H9 (cell line): ENCODE data around the gene DDX39A. TPM values are rescaled to one million over a fixed set of nuclear protein-coding genes. Genes with fewer than 3 reads are reported as not detected.

Experiments used
- DNase-seq: peaks from one replicate; pipeline ENCODE4 v3.0.0-alpha.2; 2017
- H2AFZ ChIP-seq: one replicate; pipeline ENCODE4 v1.6.1; 2013; ENCODE audit warnings: mild to moderate bottlenecking, low read length, control low read depth, moderate library complexity
- H2AK5ac ChIP-seq: 2 replicates; pipeline ENCODE4 v1.6.1; 2013; ENCODE audit warnings: low read length, control low read depth, mixed read lengths; ENCODE audit not compliant: insufficient read length
- H2BK120ac ChIP-seq: one replicate; pipeline ENCODE4 v1.6.1; 2013; ENCODE audit warnings: low read depth, mild to moderate bottlenecking, low read length, control low read depth, inconsistent platforms; ENCODE audit not compliant: poor library complexity, severe bottlenecking
- H2BK12ac ChIP-seq: 2 replicates; pipeline ENCODE4 v1.6.1; 2013; ENCODE audit warnings: low read length, control low read depth, mixed read lengths, low read depth; ENCODE audit not compliant: insufficient read length
- H2BK15ac ChIP-seq: 2 replicates; pipeline ENCODE4 v1.6.1; 2013; ENCODE audit warnings: low read depth, low read length, control low read depth
- H2BK20ac ChIP-seq: one replicate; pipeline ENCODE4 v1.6.1; 2013; ENCODE audit warnings: low read depth, mild to moderate bottlenecking, low read length, control low read depth, inconsistent platforms; ENCODE audit not compliant: poor library complexity, severe bottlenecking
- H2BK5ac ChIP-seq: 2 replicates; pipeline ENCODE4 v1.6.1; 2013; ENCODE audit warnings: low read length, control low read depth, mixed read lengths; ENCODE audit not compliant: insufficient read length
- H3K14ac ChIP-seq: 2 replicates; pipeline ENCODE4 v1.6.1; 2013; ENCODE audit warnings: low read length, control low read depth; ENCODE audit not compliant: insufficient read depth
- H3K18ac ChIP-seq: 2 replicates; pipeline ENCODE4 v1.6.1; 2013; ENCODE audit warnings: low read depth, mild to moderate bottlenecking, mixed read lengths, low read length, control low read depth; ENCODE audit not compliant: insufficient read length
- H3K23ac ChIP-seq: 2 replicates; pipeline ENCODE4 v1.6.1; 2013; ENCODE audit warnings: low read length, control low read depth, mixed read lengths, low read depth; ENCODE audit not compliant: insufficient read length
- H3K23me2 ChIP-seq: 2 replicates; pipeline ENCODE4 v1.6.1; 2013; ENCODE audit warnings: low read depth, mild to moderate bottlenecking, mixed read lengths, low read length, control low read depth; ENCODE audit not compliant: insufficient read length, poor library complexity, severe bottlenecking
- H3K27ac ChIP-seq: 2 replicates; pipeline ENCODE4 v1.5.1; 2013; ENCODE audit warnings: low read length, control low read depth, mixed read lengths, low read depth; ENCODE audit not compliant: insufficient read length
- H3K27me3 ChIP-seq: 2 replicates; pipeline ENCODE4 v1.6.1; 2013; ENCODE audit warnings: low read length, control low read depth, inconsistent platforms; ENCODE audit not compliant: insufficient read depth
- H3K4ac ChIP-seq: 2 replicates; pipeline ENCODE4 v1.6.1; 2013; ENCODE audit warnings: low read depth, mild to moderate bottlenecking, control low read depth, inconsistent platforms, low read length, moderate library complexity
- H3K4me1 ChIP-seq: 2 replicates; pipeline ENCODE4 v1.6.1; 2013; ENCODE audit warnings: low read length, control low read depth, inconsistent platforms; ENCODE audit not compliant: insufficient read depth
- H3K4me2 ChIP-seq: 2 replicates; pipeline ENCODE4 v1.6.1; 2013; ENCODE audit warnings: low read length, control low read depth, mixed read lengths; ENCODE audit not compliant: insufficient read length, insufficient read depth
- H3K56ac ChIP-seq: 2 replicates; pipeline ENCODE4 v1.6.1; 2013; ENCODE audit warnings: low read depth, mild to moderate bottlenecking, mixed read lengths, low read length, control low read depth; ENCODE audit not compliant: insufficient read length
- H3K79me1 ChIP-seq: 2 replicates; pipeline ENCODE4 v1.6.1; 2013; ENCODE audit warnings: low read depth, mild to moderate bottlenecking, moderate library complexity, low read length, control low read depth, inconsistent platforms; ENCODE audit not compliant: insufficient read depth, poor library complexity, severe bottlenecking
- H3K79me2 ChIP-seq: 2 replicates; pipeline ENCODE4 v1.6.1; 2013; ENCODE audit warnings: low read length, control low read depth, inconsistent platforms; ENCODE audit not compliant: insufficient read depth
- H3K9ac ChIP-seq: 2 replicates; pipeline ENCODE4 v1.6.1; 2013; ENCODE audit warnings: low read length, control low read depth, mixed read lengths; ENCODE audit not compliant: insufficient read length; ENCODE audit errors: extremely low read depth
- H3K9me3 ChIP-seq: one replicate; pipeline ENCODE4 v1.6.1; 2013; ENCODE audit warnings: low read depth, low read length, inconsistent platforms; ENCODE audit not compliant: control insufficient read depth
- H3T11ph ChIP-seq: one replicate; pipeline ENCODE4 v1.6.1; 2013; ENCODE audit warnings: mild to moderate bottlenecking, low read length, control low read depth, inconsistent platforms
- H4K20me1 ChIP-seq: one replicate; pipeline ENCODE4 v1.6.1; 2013; ENCODE audit not compliant: control insufficient read depth, insufficient read length, insufficient read depth
- H4K5ac ChIP-seq: 2 replicates; pipeline ENCODE4 v1.6.1; 2013; ENCODE audit warnings: low read depth, mild to moderate bottlenecking, mixed read lengths, low read length, control low read depth; ENCODE audit not compliant: insufficient read length
- H4K8ac ChIP-seq: replicated peaks from 2 replicates; pipeline ENCODE4 v1.6.1; 2013; ENCODE audit warnings: low read length, control low read depth, mixed read lengths, low read depth; ENCODE audit not compliant: insufficient read length
- H4K91ac ChIP-seq: 2 replicates; pipeline ENCODE4 v1.6.1; 2013; ENCODE audit warnings: low read depth, mild to moderate bottlenecking, moderate library complexity, mixed read lengths, low read length, control low read depth; ENCODE audit not compliant: insufficient read length
- H3K27ac Mint-ChIP-seq, 3 experiments: 2 replicates in 2 of 3; 3 replicates in 1 of 3; pipeline ENCODE4 v1.8.0; 2020 to 2021; ENCODE audit warnings: mixed read lengths in 3 of 3, mild to moderate bottlenecking in 1 of 3, moderate library complexity in 1 of 3
- H3K27me3 Mint-ChIP-seq: 2 replicates; pipeline ENCODE4 v1.8.0; 2021; ENCODE audit warnings: low read depth, mild to moderate bottlenecking, moderate library complexity, mixed read lengths
- H3K36me3 Mint-ChIP-seq, 3 experiments: 2 replicates in 2 of 3; 3 replicates in 1 of 3; pipeline ENCODE4 v1.8.0; 2020 to 2021; ENCODE audit warnings: low read depth in 3 of 3, mixed read lengths in 3 of 3; ENCODE audit not compliant: insufficient read depth in 1 of 3
- H3K4me1 Mint-ChIP-seq, 2 experiments: 2 replicates each; pipeline ENCODE4 v1.8.0; 2020; ENCODE audit warnings: mixed read lengths in 2 of 2
- H3K4me3 Mint-ChIP-seq, 2 experiments: 2 replicates in 1 of 2; 3 replicates in 1 of 2; pipeline ENCODE4 v1.8.0; 2020 to 2021; ENCODE audit warnings: mild to moderate bottlenecking in 2 of 2, mixed read lengths in 2 of 2, moderate library complexity in 1 of 2
- H3K9me3 Mint-ChIP-seq, 2 experiments: 2 replicates in 1 of 2; 3 replicates in 1 of 2; pipeline ENCODE4 v1.8.0; 2020; ENCODE audit warnings: mild to moderate bottlenecking in 2 of 2, mixed read lengths in 2 of 2, moderate library complexity in 1 of 2
- WGBS: extraction: QIAGEN DNeasy Blood & Tissue Kit; methylation state at CpG from one replicate; pipeline ENCODE4 v1.1.7; 2013; ENCODE audit warnings: missing lambda C conversion rate, low lambda C conversion rate, mixed read lengths; ENCODE audit not compliant: insufficient read length; ENCODE audit errors: extremely low coverage; 5-methylcytosine and 5-hydroxymethylcytosine counted together
- total RNA-seq: library from RNA; stranded (reverse); gene quantifications from 2 replicates; pipeline ENCODE4 v1.2.1, GENCODE V29; 2021
- TF ChIP-seq, protein P1 (sequence below): fragments of 200-600 bp; sonication (generic); conservative IDR thresholded peaks from 3 replicates; pipeline ENCODE4 v1.8.0; 2021; ENCODE audit warnings: antibody characterized with exemption, mild to moderate bottlenecking

DDX39A gene
- total RNA-seq, 1 experiment from 2014 or later = 137 TPM

DNA sequence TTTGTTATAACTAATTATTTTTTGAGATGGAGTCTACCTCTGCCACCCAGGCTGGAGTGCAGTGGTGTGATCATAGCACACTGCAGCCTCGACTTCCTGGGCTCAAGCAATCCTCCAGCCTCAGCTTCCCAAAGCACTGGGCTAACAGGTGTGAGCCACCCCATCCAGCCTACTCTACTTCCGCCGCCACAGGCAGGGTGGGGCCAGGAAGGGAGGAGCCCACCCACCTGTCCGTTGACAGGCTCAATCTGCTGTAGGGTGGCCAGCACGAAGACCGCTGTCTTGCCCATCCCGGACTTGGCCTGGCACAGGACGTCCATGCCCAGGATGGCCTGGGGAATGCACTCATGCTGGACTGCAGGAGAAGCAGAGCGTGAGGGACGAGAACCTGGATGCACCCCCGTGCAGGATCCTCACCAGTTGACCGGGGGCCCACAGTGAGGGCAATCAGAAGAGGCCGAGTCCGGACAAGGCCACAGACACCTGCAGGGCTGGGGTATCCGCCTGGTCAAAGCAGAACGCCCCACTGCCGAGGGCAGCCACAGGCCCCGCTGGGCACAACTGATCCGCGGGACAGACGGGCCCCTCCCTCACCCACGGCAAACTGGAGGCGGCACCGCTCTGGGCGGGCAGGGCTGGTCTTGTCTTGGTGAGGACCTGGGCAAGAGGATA lies 6.7 kb downstream of the DDX39A start:
- Histone ChIP-seq H3K23me2 (no peaks in the 10 kb centered on the region), H3K79me1 (peaks cover 8% of the 10 kb centered on the region), H3K27me3 (no peaks in the 10 kb centered on the region), H2BK15ac (no peak overlapping the region), H2AFZ (no peak overlapping the region), H4K5ac (no peak overlapping the region), H2BK5ac (no peak overlapping the region), H3K4me1 (no peaks in the 10 kb centered on the region), H3K27ac (no peak overlapping the region), H3K79me2 (peaks cover 35% of the 10 kb centered on the region), H3K4me2 (no peak overlapping the region), H2BK12ac (no peak overlapping the region), H3K14ac (no peak overlapping the region), H3K18ac (no peak overlapping the region), H3K56ac (no peak overlapping the region), H4K20me1 (no peaks in the 10 kb centered on the region), H4K91ac (no peak overlapping the region), H2BK120ac (no peak overlapping the region), H3K9me3 (no peaks in the 10 kb centered on the region), H4K8ac (no peak overlapping the region), H3K9ac (no peak overlapping the region), H3K4ac (no peak overlapping the region), H3T11ph (no peak overlapping the region), H2AK5ac (no peak overlapping the region), H2BK20ac (no peak overlapping the region), H3K23ac (no peak overlapping the region)
- H3K27ac Mint-ChIP-seq = no peak overlapping the region
- no peak overlapping the region for H3K4me3 Mint-ChIP-seq
- DNase-seq = no peak
- peaks cover 56 to 83% (median 83%) of the 10 kb centered on the region in 3 experiments for H3K36me3 Mint-ChIP-seq
- no peaks in the 10 kb centered on the region for H3K27me3 Mint-ChIP-seq
- H3K4me1 Mint-ChIP-seq = peaks cover 23 to 25% of the 10 kb centered on the region in 2 experiments
- no peaks in the 10 kb centered on the region for H3K9me3 Mint-ChIP-seq
- TF ChIP-seq, protein P1, sequence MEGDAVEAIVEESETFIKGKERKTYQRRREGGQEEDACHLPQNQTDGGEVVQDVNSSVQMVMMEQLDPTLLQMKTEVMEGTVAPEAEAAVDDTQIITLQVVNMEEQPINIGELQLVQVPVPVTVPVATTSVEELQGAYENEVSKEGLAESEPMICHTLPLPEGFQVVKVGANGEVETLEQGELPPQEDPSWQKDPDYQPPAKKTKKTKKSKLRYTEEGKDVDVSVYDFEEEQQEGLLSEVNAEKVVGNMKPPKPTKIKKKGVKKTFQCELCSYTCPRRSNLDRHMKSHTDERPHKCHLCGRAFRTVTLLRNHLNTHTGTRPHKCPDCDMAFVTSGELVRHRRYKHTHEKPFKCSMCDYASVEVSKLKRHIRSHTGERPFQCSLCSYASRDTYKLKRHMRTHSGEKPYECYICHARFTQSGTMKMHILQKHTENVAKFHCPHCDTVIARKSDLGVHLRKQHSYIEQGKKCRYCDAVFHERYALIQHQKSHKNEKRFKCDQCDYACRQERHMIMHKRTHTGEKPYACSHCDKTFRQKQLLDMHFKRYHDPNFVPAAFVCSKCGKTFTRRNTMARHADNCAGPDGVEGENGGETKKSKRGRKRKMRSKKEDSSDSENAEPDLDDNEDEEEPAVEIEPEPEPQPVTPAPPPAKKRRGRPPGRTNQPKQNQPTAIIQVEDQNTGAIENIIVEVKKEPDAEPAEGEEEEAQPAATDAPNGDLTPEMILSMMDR = no peak
- no CpG with 5 or more reads among the region's 25 CpGs for WGBS
